PC-9 (cell line): Measurements from ENCODE around the gene LDLRAD3. TPM values are rescaled to one million over a fixed set of nuclear protein-coding genes. Genes with fewer than 3 reads are reported as not detected.

Experiments used
- BruUV-seq: library from RNA; stranded (reverse); fragments of 400-500 nt; replicated peaks from 2 replicates; lab custom pipeline; 2021; lab: Mats Ljungman, UMichigan
- CTCF ChIA-PET: fragments of 300-600 bp; sonication (Branson Sonifier 250); formaldehyde crosslinking; loops from one replicate; lab custom pipeline; 2022; ENCODE audit warnings: antibody characterized with exemption; lab: Charles Lee
- POLR2A ChIA-PET: fragments of 300-600 bp; sonication (Branson Sonifier 250); formaldehyde crosslinking; loops from one replicate; lab custom pipeline; 2022; ENCODE audit warnings: antibody characterized with exemption; ENCODE audit not compliant: unreplicated experiment; lab: Charles Lee
- DNase-seq, 2 experiments: peaks; one replicate each; pipeline versions ENCODE4 v3.0.0 to v3.0.0-alpha.2; 2015 to 2022; ENCODE audit warnings: mixed read lengths in 1 of 2
- H2AFZ ChIP-seq: fragments of 200-600 bp; sonication (generic); 2 replicates; pipeline ENCODE4 v1.8.1; 2017; ENCODE audit warnings: antibody characterized with exemption
- H3F3A ChIP-seq: fragments of 200-600 bp; sonication (generic); 2 replicates; pipeline ENCODE4 v1.8.1; 2017; ENCODE audit warnings: antibody characterized with exemption, mild to moderate bottlenecking, low read depth; ENCODE audit not compliant: insufficient read depth
- H3K27ac ChIP-seq: fragments of 200-600 bp; sonication (generic); 2 replicates; pipeline ENCODE4 v1.6.1; 2016; ENCODE audit warnings: mixed run types
- H3K27me3 ChIP-seq: fragments of 200-600 bp; sonication (generic); 2 replicates; pipeline ENCODE4 v1.6.1; 2016; ENCODE audit warnings: low read depth, mixed run types; ENCODE audit not compliant: insufficient read depth
- H3K36me3 ChIP-seq: fragments of 200-600 bp; sonication (generic); 2 replicates; pipeline ENCODE4 v1.6.1; 2016; ENCODE audit warnings: low read depth, mixed run types
- H3K4me1 ChIP-seq: fragments of 200-600 bp; sonication (generic); replicated peaks from 2 replicates; pipeline ENCODE4 v1.6.1; 2016; ENCODE audit warnings: mixed run types; ENCODE audit not compliant: insufficient read depth
- H3K4me2 ChIP-seq: fragments of 200-600 bp; sonication (generic); 2 replicates; pipeline ENCODE4 v1.6.1; 2017; ENCODE audit warnings: mixed run types
- H3K4me3 ChIP-seq: fragments of 200-600 bp; sonication (generic); 2 replicates; pipeline ENCODE4 v1.6.1; 2016; ENCODE audit warnings: mixed run types
- H3K79me2 ChIP-seq: fragments of 200-600 bp; sonication (generic); 2 replicates; pipeline ENCODE4 v1.6.1; 2017; ENCODE audit warnings: low read depth, mixed run types
- H3K9me2 ChIP-seq: fragments of 200-600 bp; sonication (generic); 2 replicates; pipeline ENCODE4 v1.8.1; 2017; ENCODE audit warnings: mild to moderate bottlenecking; ENCODE audit not compliant: insufficient read depth
- H3K9me3 ChIP-seq: fragments of 200-600 bp; sonication (generic); 2 replicates; pipeline ENCODE4 v1.8.1; 2016; ENCODE audit warnings: low read depth; ENCODE audit not compliant: insufficient read depth
- H4K20me1 ChIP-seq: fragments of 200-600 bp; sonication (generic); 2 replicates; pipeline ENCODE4 v1.8.1; 2017; ENCODE audit not compliant: insufficient read depth
- CTCF ChIP-seq: fragments of 200-600 bp; sonication (generic); conservative IDR thresholded peaks from 2 replicates; pipeline ENCODE4 v1.6.1; 2017; ENCODE audit warnings: mixed run types, antibody characterized with exemption, mild to moderate bottlenecking, moderate library complexity
- EZH2 ChIP-seq: fragments of 200-600 bp; sonication (generic); IDR thresholded peaks from 2 replicates; pipeline ENCODE4 v1.8.0; 2017; ENCODE audit warnings: antibody characterized with exemption, low read depth
- intact Hi-C: fragments of 100-400 bp; cut with micrococcal nuclease; formaldehyde crosslinking; loops from one replicate; pipeline ENCODE4 v1.10.0; 2022; ENCODE audit not compliant: unreplicated experiment
- total RNA-seq: library from RNA; stranded (reverse); gene quantifications from 2 replicates; pipeline ENCODE4 v1.2.3, GENCODE V29; 2021

The LDLRAD3 gene
- total RNA-seq, 1 experiment from 2014 or later = 15.9 TPM

GRCh38 chr11:35934271-35934670 lies 9.6 kb upstream of the LDLRAD3 start:
- no peaks in the 10 kb centered on the region for H4K20me1 ChIP-seq
- no peak for DNase-seq
- no TSS peak for BruUV-seq
- no peak overlapping the region for H3K4me3 ChIP-seq
- intact Hi-C loops = no loop called here
- no peak overlapping the region for H3K4me2 ChIP-seq
- ChIA-PET CTCF (interaction anchor here (1.3 kb wide), 1 partner anchor 112 kb away, joined by 3 read pairs; no protein-coding TSS in a partner anchor), POLR2A (no interaction called here)
- peaks cover 24% of the 10 kb centered on the region for H3F3A ChIP-seq
- H3K27ac ChIP-seq = no peak overlapping the region
- no peak overlapping the region for H2AFZ ChIP-seq
- peaks cover 25% of the 10 kb centered on the region for H3K4me1 ChIP-seq
- H3K36me3 ChIP-seq = no peaks in the 10 kb centered on the region
- TF ChIP-seq EZH2 (no peak), CTCF (no peak)
- H3K9me2 ChIP-seq = no peaks in the 10 kb centered on the region
- no peaks in the 10 kb centered on the region for H3K79me2 ChIP-seq
- H3K27me3 ChIP-seq = no peaks in the 10 kb centered on the region
- no peaks in the 10 kb centered on the region for H3K9me3 ChIP-seq

GRCh38 chr11:35934981-35935380 lies 8.9 kb upstream of the LDLRAD3 start:
- no peak overlapping the region for H3K4me3 ChIP-seq
- no peaks in the 10 kb centered on the region for H4K20me1 ChIP-seq
- ChIA-PET POLR2A (no interaction called here), CTCF (interaction anchor here (1.3 kb wide), 1 partner anchor 113 kb away, joined by 3 read pairs; no protein-coding TSS in a partner anchor)
- TF ChIP-seq EZH2 (no peak), CTCF (no peak)
- BruUV-seq = no TSS peak
- no peaks in the 10 kb centered on the region for H3K9me2 ChIP-seq
- no peak for DNase-seq
- H2AFZ ChIP-seq = no peak overlapping the region
- H3K27me3 ChIP-seq = no peaks in the 10 kb centered on the region
- no peaks in the 10 kb centered on the region for H3K36me3 ChIP-seq
- peaks cover 25% of the 10 kb centered on the region for H3K4me1 ChIP-seq
- no peak overlapping the region for H3K27ac ChIP-seq
- no peak overlapping the region for H3K4me2 ChIP-seq
- H3K9me3 ChIP-seq = no peaks in the 10 kb centered on the region
- H3K79me2 ChIP-seq = no peaks in the 10 kb centered on the region
- peaks cover 24% of the 10 kb centered on the region for H3F3A ChIP-seq
- intact Hi-C loops = no loop called here

DNA sequence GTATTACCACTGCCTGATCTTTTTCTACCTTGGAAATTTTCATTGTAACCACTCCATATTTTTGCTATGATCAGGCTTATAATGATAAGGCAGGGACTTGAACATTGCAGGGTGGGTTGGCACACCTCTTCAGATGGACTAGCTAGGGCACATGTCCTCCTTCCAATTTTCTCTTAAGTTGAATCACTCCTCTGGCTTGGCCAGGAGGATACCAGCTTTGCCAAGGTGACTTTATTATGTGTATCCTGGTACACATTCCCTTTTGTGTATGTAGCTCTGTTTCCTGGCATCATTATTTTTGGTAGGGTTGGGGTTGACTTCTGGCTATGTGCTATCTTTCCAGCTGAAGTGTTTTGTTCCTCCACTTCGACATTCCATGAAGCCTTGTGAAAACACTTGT lies 8.5 kb upstream of the LDLRAD3 start:
- DNase-seq = no peak
- Histone ChIP-seq H3F3A (peaks cover 24% of the 10 kb centered on the region), H3K9me2 (no peaks in the 10 kb centered on the region), H3K9me3 (no peaks in the 10 kb centered on the region), H3K4me2 (no peak overlapping the region), H3K4me3 (no peak overlapping the region), H3K27ac (no peak overlapping the region), H2AFZ (no peak overlapping the region), H3K36me3 (no peaks in the 10 kb centered on the region), H3K27me3 (no peaks in the 10 kb centered on the region), H4K20me1 (no peaks in the 10 kb centered on the region), H3K79me2 (no peaks in the 10 kb centered on the region), H3K4me1 (peaks cover 25% of the 10 kb centered on the region)
- TF ChIP-seq CTCF (no peak), EZH2 (no peak)
- POLR2A ChIA-PET = no interaction called here
- CTCF ChIA-PET = interaction anchor here (1.3 kb wide), 1 partner anchor 113 kb away, joined by 3 read pairs; no protein-coding TSS in a partner anchor
- BruUV-seq = no TSS peak
- intact Hi-C loops = no loop called here
